ENCODE measurements around the gene PAK6. TPM values are rescaled to one million over a fixed set of nuclear protein-coding genes. Genes with fewer than 3 reads are reported as not detected.

The PAK6 gene
- total RNA-seq, 1 experiment from 2014 or later = 30.4 TPM

- no peak overlapping the region for H3K4me3 ChIP-seq (ENCODE audit: low read length)
- ChIA-PET POLR2A (ENCODE audit: unreplicated experiment) (no interaction called here), CTCF (interaction anchor here (0.6 kb wide), 1 partner anchor 398 kb away, joined by 3 read pairs; no protein-coding TSS in a partner anchor)
- no peak overlapping the region for H3K27ac ChIP-seq (ENCODE audit: low read length)
- H3K9me2 ChIP-seq (replicated peaks; ENCODE audit: low read length) = no peaks in the 10 kb centered on the region
- no peak overlapping the region for H3K9ac ChIP-seq (ENCODE audit: low read length)
- intact Hi-C loops (cut with micrococcal nuclease) = no loop called here
- peak overlapping the region; percentile 93 for H3K4me2 ChIP-seq (ENCODE audit: low read length)
- H4K20me1 ChIP-seq (ENCODE audit: low read length) = no peaks in the 10 kb centered on the region
- H3K4me1 ChIP-seq (ENCODE audit: insufficient read depth, low read length) = peaks cover 51% of the 10 kb centered on the region
- no TSS peak for BruUV-seq (replicated peaks)
- TF ChIP-seq CTCF (conservative IDR thresholded peaks at IDR 0.05; ENCODE audit: low read depth, low read length) (no peak), EZH2phosphoT487 (IDR thresholded peaks at IDR 0.05; ENCODE audit: borderline replicate concordance, low read length) (no peak), EZH2 (IDR thresholded peaks at IDR 0.05; ENCODE audit: low read length, unreplicated experiment) (no peak)
- H3F3A ChIP-seq (ENCODE audit: low read length, unreplicated experiment) = peaks cover 5% of the 10 kb centered on the region
- DNase-seq (no peak), ATAC-seq (no peak)
- no peaks in the 10 kb centered on the region for H3K36me3 ChIP-seq (ENCODE audit: low read depth, low read length)
- no peaks in the 10 kb centered on the region for H3K9me3 ChIP-seq (ENCODE audit: low read length)
- no peak overlapping the region for H2AFZ ChIP-seq (ENCODE audit: low read length)
- no peaks in the 10 kb centered on the region for H3K27me3 ChIP-seq (ENCODE audit: low read length)
- no peaks in the 10 kb centered on the region for H3K79me2 ChIP-seq (ENCODE audit: low read length)
These were observed 2.7 kb downstream of the PAK6 start for GRCh38 chr15:40241269-40242212.

- no peak overlapping the region for H3K9ac ChIP-seq (ENCODE audit: low read length)
- ChIA-PET CTCF (no interaction called here), POLR2A (ENCODE audit: unreplicated experiment) (no interaction called here)
- ATAC-seq (no peak), DNase-seq (no peak)
- TF ChIP-seq EZH2 (IDR thresholded peaks at IDR 0.05; ENCODE audit: low read length, unreplicated experiment) = no peak
- TF ChIP-seq CTCF (conservative IDR thresholded peaks at IDR 0.05; ENCODE audit: low read depth, low read length) = no peak
- TF ChIP-seq EZH2phosphoT487 (IDR thresholded peaks at IDR 0.05; ENCODE audit: borderline replicate concordance, low read length) = no peak
- H3K79me2 ChIP-seq (ENCODE audit: low read length) = no peaks in the 10 kb centered on the region
- no peaks in the 10 kb centered on the region for H4K20me1 ChIP-seq (ENCODE audit: low read length)
- H3K36me3 ChIP-seq (ENCODE audit: low read depth, low read length) = no peaks in the 10 kb centered on the region
- H3K9me2 ChIP-seq (replicated peaks; ENCODE audit: low read length) = no peaks in the 10 kb centered on the region
- no peak overlapping the region for H3K4me2 ChIP-seq (ENCODE audit: low read length)
- no peak overlapping the region for H3K27ac ChIP-seq (ENCODE audit: low read length)
- H3K4me3 ChIP-seq (ENCODE audit: low read length) = no peak overlapping the region
- no peak overlapping the region for H2AFZ ChIP-seq (ENCODE audit: low read length)
- H3K27me3 ChIP-seq (ENCODE audit: low read length) = no peaks in the 10 kb centered on the region
- no peaks in the 10 kb centered on the region for H3K9me3 ChIP-seq (ENCODE audit: low read length)
- BruUV-seq (replicated peaks) = no TSS peak
- intact Hi-C loops (cut with micrococcal nuclease) = no loop called here
- H3F3A ChIP-seq (ENCODE audit: low read length, unreplicated experiment) = peaks cover 5% of the 10 kb centered on the region
- H3K4me1 ChIP-seq (ENCODE audit: insufficient read depth, low read length) = peaks cover 51% of the 10 kb centered on the region
These were observed 3.3 kb downstream of the PAK6 start for GRCh38 chr15:40242213-40242599.

GRCh38 chr15:40242601-40243000 is 3.7 kb downstream of the PAK6 start:
- Histone ChIP-seq H3F3A (ENCODE audit: low read length, unreplicated experiment) (peaks cover 5% of the 10 kb centered on the region), H2AFZ (ENCODE audit: low read length) (no peak overlapping the region), H3K4me1 (ENCODE audit: insufficient read depth, low read length) (peaks cover 51% of the 10 kb centered on the region), H4K20me1 (ENCODE audit: low read length) (no peaks in the 10 kb centered on the region), H3K36me3 (ENCODE audit: low read depth, low read length) (no peaks in the 10 kb centered on the region), H3K27ac (ENCODE audit: low read length) (no peak overlapping the region), H3K9me3 (ENCODE audit: low read length) (no peaks in the 10 kb centered on the region), H3K79me2 (ENCODE audit: low read length) (no peaks in the 10 kb centered on the region), H3K27me3 (ENCODE audit: low read length) (no peaks in the 10 kb centered on the region), H3K4me2 (ENCODE audit: low read length) (no peak overlapping the region), H3K9ac (ENCODE audit: low read length) (no peak overlapping the region), H3K4me3 (ENCODE audit: low read length) (no peak overlapping the region), H3K9me2 (replicated peaks; ENCODE audit: low read length) (no peaks in the 10 kb centered on the region)
- TF ChIP-seq CTCF (conservative IDR thresholded peaks at IDR 0.05; ENCODE audit: low read depth, low read length) (no peak), EZH2 (IDR thresholded peaks at IDR 0.05; ENCODE audit: low read length, unreplicated experiment) (no peak), EZH2phosphoT487 (IDR thresholded peaks at IDR 0.05; ENCODE audit: borderline replicate concordance, low read length) (no peak)
- no TSS peak for BruUV-seq (replicated peaks)
- CTCF ChIA-PET = no interaction called here
- DNase-seq (no peak), ATAC-seq (no peak)
- POLR2A ChIA-PET (ENCODE audit: unreplicated experiment) = no interaction called here
- intact Hi-C loops (cut with micrococcal nuclease) = no loop called here
